Esophagus mucosa (tissue), 1 donor: ENCODE results near the gene CDHR3. TPM values are rescaled to one million over a fixed set of nuclear protein-coding genes. Genes with fewer than 3 reads are reported as not detected.
A peak's percentile ranks its signal among the peaks of the same experiment; 100 is the strongest.

Experiments used
- ATAC-seq: fragments of 200-7000 bp; cut with Tn5 transposase; one replicate; pipeline ENCODE4 v1.9.1; 2020
- total RNA-seq: library from RNA; stranded (reverse); gene quantifications from one replicate; pipeline ENCODE4 v1.2.4, GENCODE V29; 2023
- donor health status: DM: yes; HTN: yes; CAD: no.

CDHR3 gene
- total RNA-seq, 1 donor from 2014 or later = 1.00 TPM

DNA sequence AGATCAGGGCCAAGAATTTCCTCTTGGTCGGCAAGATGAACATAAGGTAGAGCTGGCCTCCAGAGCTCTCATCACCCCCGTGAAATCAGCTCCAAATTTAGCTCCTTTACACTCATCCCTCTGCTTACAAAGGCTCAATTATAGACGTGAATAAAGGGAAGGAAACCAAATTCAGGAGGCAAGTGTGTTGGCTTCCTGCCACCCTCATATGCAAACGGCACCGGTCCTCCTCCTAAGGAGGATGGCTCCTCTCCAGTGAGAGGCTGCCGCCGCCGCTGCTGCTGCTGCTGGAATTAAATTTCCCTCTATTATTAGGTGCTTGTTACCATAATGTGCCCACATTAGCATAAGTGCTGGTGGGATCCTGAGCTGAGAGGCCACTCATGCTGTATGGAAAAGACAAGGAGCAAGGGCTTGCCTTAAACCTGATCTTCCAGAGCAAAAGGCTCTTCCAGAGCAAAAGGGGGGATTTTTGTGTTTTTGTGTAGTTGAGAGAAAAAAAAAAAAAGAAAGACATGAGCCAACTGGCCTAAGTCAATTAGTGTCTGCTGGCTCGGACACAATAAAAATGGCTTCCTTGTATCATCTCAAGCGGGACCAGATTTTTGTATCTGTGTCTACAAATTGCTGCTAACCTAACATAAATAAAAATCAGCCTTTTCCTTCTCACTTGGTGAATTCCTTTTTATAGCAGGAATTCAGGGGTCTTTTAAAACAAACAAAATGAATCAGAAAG, 68.4 kb downstream of the CDHR3 start:
- ATAC-seq = no peak

DNA sequence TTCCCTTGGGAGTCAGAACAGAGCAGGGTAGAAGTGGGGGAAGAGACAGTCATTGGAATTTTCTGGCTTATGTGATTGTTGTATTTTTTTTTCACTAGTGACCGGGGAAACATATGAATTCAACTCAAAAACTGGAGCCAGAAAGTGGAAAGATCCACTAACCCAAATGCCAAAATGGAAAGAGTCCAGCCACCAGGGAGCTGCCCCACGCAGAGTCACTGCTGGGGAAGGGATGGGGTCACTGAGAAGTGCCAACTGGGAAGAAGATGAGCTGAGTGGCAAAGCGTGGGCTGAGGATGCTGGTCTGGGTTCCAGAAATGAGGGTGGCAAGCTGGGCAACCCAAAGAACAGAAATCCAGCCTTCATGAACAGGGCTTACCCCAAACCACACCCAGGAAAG, 69.2 kb downstream of the CDHR3 start:
- ATAC-seq = no peak

DNA sequence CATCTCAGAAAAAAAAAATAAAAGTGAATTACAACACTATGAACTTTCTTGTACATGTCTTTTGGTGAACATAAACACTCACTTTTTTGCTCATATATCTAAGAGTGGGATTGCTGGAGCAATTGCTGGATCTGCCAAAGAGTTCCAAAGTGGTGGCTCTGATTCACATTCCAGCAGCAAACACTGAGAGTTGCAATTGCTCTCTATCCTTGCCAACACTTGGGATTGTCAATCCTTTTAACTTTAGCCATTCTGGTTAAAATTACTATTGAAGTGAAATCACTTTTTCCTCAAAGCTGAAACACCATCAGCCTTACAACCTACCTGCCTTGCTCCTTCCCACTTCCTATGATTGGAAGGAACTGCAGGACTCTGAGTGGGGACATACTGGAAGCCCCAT, 70.7 kb downstream of the CDHR3 start:
- no peak for ATAC-seq

DNA sequence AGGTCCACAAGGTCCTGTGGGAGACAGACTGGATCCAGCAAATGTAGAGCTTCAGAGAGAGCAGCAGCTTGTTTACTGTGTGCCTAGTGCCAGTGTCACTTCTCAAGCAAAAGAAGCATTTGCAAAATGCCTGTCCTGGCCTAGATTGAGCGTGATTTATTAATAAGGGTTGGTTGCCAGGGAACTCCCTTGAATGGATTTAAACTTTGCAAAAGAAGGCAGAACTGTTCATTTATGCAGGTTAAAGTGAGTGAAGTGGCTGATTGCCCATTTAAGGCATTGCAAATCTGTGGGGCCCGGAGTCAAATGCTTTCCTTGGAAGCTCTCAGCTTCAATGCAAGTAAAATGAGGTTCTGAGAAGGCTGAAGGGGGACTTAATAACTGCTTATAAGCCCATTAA, 71.3 kb downstream of the CDHR3 start:
- no peak for ATAC-seq

DNA sequence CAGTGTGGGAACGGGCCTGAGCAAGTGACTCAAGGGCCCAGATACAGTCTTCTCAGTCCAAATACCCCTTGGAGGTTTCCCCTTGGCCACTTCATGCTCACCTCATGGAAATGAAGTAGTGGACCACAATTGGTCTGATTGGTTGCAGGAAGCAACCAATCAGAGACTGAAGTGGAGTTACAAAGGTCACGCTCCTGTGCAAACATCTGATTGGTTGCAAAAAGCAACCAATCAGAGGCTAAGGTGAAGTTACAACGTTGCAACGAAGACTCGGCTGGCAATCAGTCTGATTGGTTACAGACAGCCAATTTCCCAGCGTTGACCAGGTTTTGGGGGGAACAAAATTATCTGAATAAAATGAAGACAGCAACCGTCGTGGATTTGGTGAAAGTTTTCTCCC, 72.5 kb downstream of the CDHR3 start:
- ATAC-seq = no peak

DNA sequence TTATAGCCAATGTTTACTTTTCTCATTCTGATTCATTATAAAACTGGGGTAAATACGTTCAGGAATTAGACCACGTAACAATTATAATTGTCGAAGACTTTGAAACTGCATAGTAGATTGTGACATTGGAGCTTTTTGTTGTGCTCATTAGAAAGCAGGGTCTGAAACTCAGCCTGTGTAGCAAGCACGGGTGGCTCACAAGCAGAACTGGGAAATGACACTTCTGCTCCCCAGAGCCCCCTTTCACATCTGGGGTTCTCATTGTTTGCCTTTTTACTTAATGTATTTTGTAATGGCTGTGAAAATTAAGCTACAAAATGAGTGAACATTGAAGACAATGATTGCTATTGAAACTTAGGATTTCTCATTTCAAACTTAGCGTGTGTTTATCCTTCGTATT, 72.9 kb downstream of the CDHR3 start:
- no peak for ATAC-seq

DNA sequence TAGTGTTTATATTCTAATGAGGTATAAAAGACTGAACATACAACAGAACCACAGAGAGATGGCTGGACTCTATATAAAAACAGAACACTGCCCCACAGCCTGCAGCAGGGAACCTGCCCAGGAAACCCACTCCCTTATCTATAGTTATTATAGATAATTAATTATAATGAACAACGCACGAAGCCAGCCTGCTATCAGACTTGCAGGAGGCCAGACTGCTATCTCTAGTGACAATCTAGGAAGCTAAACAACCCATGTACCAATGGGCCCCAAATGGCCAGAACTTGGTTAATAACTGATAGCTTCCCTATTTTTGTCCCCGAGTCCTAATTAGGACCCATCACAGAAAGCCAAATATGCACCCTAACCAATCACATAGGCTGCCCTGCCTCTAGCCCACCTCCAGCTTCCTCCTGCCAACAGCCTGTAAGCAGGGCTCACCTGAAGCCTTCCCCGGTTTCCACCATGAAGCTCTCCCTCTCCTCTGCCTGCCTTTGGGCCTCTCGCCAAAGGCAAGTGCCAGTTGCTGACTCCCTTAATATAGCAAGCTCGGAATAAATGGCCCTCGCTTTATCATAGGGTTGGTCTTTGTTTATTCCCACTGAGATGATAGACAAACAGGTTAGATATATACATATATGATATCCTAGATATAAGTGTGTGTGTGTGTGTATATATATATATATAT, 74.6 kb downstream of the CDHR3 start:
- ATAC-seq = no peak

DNA sequence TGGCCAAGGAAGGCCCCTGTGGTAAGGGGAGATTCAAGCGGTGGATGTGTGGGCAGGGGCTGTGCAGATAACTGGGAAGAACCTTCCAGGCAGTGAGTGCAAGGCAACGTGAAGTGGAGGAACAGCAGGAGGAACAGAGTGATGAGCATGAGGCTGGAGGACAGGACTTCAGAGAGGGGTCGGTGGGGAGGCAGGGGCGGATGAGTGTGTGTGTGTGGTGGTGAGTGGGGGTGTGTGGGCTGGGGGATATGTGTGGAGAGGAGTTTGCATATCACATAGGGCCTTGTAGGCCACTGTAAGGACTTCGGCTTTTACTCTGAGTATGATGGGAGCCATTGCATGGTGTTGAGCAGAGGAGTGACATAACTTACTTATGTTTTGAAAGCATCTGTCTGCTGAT, 75.2 kb downstream of the CDHR3 start:
- ATAC-seq = no peak

DNA sequence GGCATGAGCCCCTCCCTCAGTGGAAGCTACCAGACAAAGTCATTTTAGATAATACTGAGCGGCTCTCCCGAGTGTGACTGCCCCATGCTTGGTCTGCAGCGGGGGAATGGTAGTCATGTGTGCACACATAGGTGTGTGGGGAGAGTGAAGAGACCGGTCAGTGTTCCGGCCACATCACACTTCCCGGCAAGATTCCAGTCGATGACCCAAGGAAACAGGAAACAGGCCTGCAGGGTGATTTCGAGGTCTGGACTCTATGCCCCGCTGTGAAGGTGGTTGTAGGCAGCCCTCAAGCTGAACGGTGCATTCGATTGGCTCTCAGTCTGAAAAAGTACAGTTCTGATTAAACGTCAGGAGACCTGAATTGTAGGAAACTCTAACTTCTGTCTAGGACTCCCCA, 75.9 kb downstream of the CDHR3 start:
- ATAC-seq = no peak

DNA sequence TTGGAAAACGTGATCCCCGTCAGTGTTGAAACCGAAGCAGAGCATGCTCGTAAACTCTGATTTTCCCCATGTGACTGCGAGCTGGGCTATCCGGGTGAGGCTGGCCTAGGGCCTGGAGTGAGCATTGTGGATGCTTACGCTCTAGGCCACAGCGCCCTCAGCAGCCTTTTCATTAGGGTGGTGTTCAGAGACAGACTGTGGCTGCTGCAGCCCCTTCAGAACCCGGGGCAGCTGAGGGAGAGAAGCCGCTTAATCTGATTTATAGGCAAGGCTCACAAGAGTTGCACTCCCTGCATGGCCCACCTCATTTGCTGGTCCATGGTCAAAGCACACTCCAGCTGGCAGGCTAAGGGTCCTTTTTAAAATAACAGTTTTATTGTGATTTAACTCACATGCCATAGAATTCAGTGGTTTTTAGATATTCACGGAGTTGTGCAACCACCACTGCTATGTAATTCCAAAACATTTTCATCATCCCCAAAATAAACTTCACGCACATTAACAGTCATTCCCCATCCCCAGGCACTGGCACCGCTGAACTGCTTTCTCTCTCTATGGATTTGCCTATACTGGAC, 76.5 kb downstream of the CDHR3 start:
- ATAC-seq = no peak

DNA sequence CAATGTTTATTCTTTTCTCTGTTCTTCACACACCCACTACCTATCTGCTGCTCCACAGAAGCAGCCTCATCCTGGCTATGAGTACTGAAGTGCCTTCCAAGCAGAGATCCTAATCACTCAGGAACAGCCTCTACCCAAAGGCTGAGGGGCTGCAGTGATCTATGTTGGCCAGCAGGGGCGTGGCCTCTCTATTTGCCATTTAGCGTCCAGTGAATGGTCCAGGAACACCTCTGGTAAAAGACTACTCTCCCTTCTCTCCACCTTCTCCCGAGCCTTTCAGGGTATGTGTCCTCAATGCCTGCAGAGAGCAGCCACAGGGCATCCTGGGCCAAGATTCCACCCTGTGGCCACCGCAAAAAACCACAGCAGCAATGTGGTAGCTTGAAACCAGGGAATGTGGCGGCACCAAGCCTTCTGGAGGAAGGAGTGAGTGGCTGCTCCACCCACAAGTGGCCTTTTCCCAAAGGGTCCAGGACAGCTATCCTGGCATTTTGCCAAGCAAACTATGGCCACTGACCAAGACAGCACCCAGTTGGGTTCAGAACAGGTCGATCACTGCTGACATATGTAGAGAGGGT, 78.2 kb downstream of the CDHR3 start:
- peak; percentile 43 for ATAC-seq

DNA sequence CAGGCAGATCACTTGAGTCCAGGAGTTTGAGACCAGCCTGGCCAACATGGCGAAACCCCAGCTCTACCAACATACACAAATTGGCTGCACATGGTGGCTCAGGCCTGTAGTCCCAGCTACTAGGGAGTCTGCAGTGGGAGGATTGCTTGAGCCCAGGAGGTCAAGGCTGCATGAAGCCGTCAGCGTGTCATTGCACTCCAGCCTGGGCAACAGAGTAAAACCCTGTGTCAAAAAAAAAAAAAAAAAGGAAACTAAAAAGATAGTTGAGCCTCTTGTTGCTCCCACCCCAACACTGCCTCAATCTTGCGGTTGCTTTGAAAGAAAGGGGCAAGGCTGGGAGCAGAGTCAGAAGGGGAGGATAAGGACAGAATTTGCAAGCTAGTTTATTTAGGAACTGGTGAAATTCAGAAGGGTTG, 79.1 kb downstream of the CDHR3 start:
- ATAC-seq = no peak

DNA sequence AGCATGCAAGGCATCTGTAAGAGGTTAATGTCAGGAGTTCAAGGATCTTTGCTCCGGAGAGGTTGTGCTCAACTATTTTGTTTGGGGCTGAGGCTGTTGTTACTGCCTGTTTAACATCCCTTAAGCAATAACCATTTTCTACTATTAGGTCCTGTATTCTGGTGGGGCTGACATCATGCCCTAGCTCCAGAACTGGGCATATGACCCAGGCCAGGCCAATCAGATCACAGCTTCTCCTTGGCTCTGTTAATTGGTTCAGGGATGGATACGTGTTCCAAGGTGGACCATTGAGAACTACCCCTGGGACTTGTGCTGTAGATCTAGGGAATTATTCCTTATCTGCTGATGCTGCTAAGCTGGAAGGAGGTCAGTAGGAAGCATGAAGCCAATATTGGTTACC, 82.1 kb downstream of the CDHR3 start:
- ATAC-seq = no peak

DNA sequence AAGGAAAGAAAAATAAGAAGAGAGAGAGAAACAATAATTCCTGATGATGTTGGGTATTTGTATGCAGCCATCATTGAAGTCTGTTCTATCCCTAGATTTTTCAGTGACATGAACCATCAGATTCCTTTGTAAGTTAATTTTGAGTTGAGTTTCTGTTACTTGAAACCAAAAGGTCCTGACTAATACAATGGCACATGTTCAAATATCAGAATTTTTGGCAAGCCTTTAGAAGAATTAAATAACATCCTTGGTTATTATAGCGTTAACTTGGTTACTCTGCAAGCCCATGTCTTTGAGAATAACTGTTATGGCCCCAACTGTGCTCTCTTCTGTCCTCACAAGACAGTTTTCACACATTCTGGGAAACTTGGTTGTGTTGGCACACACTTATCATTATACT, 82.5 kb downstream of the CDHR3 start:
- ATAC-seq = no peak

DNA sequence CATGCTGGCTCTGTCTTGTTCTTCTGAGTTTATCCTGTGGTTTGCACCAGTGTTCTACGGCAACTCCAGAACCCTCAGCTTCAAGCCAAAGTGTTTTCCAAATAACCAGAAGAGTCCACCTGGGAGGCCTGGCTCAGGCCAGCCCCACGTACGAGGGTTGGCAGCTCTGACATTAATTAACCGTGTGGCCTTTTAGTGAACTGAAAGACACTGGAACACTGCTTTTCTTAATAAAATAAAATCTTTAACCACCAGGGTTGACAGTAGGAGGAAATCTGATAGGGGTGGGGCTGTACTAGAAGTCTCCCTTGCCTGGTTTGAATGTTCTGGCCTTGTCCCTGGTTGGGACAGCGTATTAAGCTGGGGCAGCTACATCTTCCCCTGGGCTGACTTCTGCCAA, 84.1 kb downstream of the CDHR3 start:
- no peak for ATAC-seq

DNA sequence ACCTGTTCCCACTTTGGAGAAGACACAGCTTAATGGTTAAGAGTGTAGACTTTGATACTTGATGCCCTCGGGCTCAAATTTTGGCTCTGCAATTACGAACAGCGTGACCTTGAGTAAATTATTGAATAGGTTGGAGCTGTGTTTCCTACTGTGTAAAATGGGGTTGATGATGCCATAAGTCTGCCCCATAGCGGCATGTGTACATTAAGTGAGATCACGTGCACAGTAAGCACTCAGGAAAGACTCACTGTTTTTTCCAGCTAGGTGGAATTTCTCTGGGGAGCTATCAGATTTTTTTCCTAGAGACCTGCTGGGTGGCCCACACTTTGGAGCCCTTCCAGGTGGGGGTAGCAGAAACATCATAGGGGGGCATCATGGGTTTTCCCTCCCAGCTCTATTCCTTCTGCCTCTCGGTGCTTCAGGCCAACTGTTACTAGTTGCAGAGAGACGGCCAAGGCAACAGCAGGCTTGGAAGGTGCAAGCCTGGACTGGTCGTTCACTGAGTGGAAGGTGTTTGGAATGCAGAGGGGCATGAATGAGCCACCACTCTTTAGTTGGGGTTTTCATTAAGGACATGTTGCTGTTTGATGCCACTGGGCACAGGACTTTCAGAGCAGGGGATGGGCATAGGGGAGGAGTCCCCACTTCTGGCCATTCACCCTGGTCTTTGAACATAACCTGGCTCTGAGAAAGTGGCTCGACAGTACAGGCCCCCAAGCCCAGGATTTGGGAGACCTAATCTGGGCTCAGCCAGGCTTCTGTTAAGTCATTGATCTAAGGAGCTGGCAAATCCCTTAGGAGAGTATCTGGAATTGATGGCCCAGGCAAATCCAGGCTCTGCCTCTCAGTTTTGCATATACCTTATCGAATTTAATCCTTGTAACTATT, 85.0 kb downstream of the CDHR3 start:
- ATAC-seq = peak; percentile 64

DNA sequence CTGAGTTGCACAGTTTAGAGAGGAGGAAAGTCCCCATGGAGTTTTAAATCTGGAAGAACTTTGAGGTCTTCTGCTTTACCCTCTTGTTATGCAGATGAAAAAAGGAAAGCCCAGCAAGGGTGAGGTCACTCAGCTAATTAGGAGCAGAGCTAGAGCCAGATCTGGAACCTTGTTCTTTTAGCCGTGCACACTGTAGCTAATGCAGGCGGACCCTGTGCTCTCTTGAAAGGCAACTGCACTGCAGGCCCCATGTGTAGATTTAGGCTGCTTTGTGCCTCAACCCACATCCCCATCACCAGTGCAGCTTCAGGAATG, 85.6 kb downstream of the CDHR3 start:
- ATAC-seq = no peak

DNA sequence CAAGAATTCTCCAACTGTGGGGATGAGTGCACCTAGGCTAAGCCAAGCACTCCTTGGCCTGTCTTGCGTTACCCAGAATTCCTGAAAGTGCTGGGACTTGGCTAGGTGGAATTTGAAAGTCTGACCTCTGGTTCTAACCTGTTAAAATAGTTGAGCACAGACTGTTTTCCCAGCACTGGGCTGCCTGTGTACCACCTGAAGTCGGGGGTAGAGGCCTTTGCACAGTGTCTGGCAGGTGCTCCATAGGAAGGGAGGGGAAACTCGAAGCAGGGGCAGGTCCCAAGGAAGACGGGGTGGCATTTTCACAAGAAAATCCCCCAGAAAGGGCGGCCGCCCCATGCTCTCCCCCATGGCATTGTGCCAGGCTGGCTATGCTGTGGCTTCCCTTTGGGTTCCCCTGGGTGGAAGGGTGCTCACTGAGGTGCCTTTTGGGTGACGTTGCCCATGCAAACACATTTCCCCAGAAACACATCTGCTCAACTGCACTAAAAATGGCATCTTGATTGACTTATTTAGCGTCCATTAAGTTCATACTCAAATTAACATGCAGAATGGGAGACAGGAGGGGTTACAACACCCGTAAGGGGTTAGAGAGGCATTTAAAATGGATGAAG, 86.2 kb downstream of the CDHR3 start:
- ATAC-seq = no peak

DNA sequence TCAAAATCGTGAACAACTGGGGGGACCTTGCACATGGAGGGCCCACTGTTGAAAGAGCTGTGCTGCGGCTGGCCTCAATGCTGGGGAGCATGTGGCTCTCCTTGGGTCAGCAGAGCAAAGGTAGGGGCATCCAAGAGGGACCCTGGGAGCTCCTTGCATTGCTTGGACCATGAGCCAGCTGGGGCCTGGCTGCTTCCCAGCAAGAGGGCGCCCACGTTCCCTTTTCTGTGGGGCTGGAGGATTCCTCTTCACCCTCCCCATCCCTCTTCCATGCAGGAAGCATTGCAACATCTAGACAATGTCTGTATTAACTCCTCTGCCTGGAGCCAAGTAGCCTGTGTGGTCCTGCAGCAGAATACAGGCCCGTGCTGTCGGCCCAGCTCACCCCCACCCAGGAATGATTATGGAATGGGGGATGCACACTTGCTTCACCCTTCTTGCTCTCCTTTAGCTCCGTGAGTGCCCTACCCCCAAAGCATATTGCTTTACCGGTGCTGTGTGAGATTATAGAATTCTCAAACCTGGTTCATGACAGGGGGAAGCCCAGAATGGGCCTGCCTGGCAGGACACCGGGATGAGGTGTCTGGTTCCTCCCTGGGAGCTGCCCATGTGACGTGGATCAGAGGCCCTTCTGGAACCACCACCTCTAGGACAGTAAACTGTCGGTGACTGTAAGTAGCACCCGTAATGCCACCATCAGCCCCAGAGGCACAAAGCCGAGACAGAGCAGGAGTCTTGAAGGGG, 87.1 kb downstream of the CDHR3 start:
- ATAC-seq = peak; percentile 66

DNA sequence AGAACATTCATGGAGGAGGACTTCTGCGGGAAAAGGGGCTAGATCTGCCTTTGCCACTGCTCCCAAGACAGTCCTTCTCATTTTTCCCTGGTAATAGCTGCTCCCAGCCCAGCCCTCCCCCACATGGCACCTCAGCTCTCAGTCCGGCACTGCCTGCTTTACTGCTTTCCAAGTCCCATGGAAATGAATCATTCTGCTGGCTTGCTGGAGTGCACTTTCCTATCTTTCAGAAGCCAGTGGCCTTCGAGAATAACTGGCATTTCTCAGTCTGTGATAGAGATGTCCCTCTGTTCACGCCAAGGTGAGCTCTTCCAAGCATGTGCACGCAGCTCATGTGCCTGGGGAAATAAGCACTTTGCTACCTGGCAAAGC, 87.7 kb downstream of the CDHR3 start:
- ATAC-seq = peak; percentile 78

DNA sequence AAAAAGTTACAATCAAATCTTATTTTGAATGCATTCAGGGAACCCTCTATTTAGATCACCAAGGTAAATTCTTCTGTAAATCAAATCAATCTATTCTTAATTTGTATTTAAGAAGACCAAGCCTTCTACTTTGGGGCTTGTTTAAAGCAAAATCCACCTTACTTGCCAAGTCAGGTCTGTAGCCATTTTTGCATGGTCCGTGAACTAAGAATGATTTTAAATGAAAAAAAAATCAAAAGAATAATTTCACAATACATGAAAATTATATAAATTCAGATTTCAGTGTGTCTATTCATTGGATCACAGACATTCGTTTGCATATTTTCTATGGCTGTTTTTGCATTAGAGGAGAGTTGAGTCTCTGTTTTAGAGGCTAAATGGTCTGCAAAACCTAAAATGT, 89.6 kb downstream of the CDHR3 start:
- no peak for ATAC-seq

DNA sequence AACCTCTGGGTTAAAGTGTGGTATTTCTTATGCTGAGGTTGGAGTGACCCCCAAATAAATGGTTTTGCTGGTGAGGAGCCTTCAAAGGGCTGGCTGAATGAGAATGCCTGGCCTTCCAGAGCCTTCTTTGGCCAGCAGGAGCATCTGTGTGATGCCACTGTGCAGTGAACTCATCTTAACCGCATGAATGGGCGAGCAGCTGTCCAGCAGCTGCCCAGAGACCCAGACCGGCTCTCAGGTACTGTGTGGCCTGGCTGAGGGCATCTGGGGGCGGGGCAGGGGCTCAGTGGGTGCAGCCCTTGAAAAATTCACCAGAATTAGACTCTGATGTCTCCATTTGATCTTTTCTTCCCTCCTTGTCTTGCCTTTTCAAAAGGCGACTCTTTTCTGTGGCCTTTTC, 90.0 kb downstream of the CDHR3 start:
- ATAC-seq = no peak
